Mucosa of rectum (tissue), 2 donors: ENCODE measurements around the gene SRRM3.
"Not testable (repeated sequence)": the region's sequence is repeated elsewhere in the genome, so short reads cannot be mapped to it uniquely, and the experiment has no call there.

Experiments used
- H3K27ac ChIP-seq, 2 donors: one replicate each; pipeline ENCODE4 v1.7.0; 2013; ENCODE audit warnings: inconsistent platforms in 2 of 2, low read depth in 2 of 2, low read length in 2 of 2
- H3K27me3 ChIP-seq, 2 donors: one replicate each; pipeline ENCODE4 v1.7.0; 2013; ENCODE audit warnings: low read length in 2 of 2; ENCODE audit not compliant: control insufficient read depth in 2 of 2, insufficient read depth in 2 of 2
- H3K36me3 ChIP-seq, 2 donors: one replicate each; pipeline ENCODE4 v1.7.0; 2013; ENCODE audit warnings: low read length in 2 of 2; ENCODE audit not compliant: control insufficient read depth in 2 of 2, insufficient read depth in 2 of 2
- H3K4me1 ChIP-seq, 2 donors: one replicate each; pipeline ENCODE4 v1.7.0; 2013; ENCODE audit warnings: low read length in 2 of 2, mild to moderate bottlenecking in 1 of 2; ENCODE audit not compliant: control insufficient read depth in 2 of 2, insufficient read depth in 2 of 2
- H3K4me3 ChIP-seq, 2 donors: one replicate each; pipeline ENCODE4 v1.7.0; 2013; ENCODE audit warnings: low read length in 2 of 2
- H3K9ac ChIP-seq, 2 donors: one replicate each; pipeline ENCODE4 v1.7.0; 2013; ENCODE audit warnings: low read length in 2 of 2, low read depth in 1 of 2, mild to moderate bottlenecking in 1 of 2
- H3K9me3 ChIP-seq, 2 donors: one replicate each; pipeline ENCODE4 v1.7.0; 2013; ENCODE audit warnings: low read length in 2 of 2; ENCODE audit not compliant: control insufficient read depth in 2 of 2
- donor health status: healthy.
- donor health status: Normal muscosa, but diverticular disease.

SRRM3 gene

GRCh38 chr7:76308874-76309273 is 107.2 kb downstream of the SRRM3 start:
- H3K9ac ChIP-seq, H3K27me3 ChIP-seq, H3K27ac ChIP-seq: not testable (repeated sequence)

GRCh38 chr7:76309341-76310101 is 107.8 kb downstream of the SRRM3 start:
- H3K9me3 ChIP-seq, H3K27me3 ChIP-seq, H3K4me3 ChIP-seq, H3K9ac ChIP-seq, H3K27ac ChIP-seq, H3K36me3 ChIP-seq: not testable (repeated sequence)
- H3K4me1 ChIP-seq, result peaks cover 12 to 13% of the 10 kb centered on the region in 2 donors

More at GRCh38 chr7:76308874-76309273, 107.2 kb downstream of the SRRM3 start:
- not testable (repeated sequence) for H3K36me3 ChIP-seq, H3K9me3 ChIP-seq, H3K4me3 ChIP-seq
- peaks cover 9 to 12% of the 10 kb centered on the region in 2 donors for H3K4me1 ChIP-seq

DNA sequence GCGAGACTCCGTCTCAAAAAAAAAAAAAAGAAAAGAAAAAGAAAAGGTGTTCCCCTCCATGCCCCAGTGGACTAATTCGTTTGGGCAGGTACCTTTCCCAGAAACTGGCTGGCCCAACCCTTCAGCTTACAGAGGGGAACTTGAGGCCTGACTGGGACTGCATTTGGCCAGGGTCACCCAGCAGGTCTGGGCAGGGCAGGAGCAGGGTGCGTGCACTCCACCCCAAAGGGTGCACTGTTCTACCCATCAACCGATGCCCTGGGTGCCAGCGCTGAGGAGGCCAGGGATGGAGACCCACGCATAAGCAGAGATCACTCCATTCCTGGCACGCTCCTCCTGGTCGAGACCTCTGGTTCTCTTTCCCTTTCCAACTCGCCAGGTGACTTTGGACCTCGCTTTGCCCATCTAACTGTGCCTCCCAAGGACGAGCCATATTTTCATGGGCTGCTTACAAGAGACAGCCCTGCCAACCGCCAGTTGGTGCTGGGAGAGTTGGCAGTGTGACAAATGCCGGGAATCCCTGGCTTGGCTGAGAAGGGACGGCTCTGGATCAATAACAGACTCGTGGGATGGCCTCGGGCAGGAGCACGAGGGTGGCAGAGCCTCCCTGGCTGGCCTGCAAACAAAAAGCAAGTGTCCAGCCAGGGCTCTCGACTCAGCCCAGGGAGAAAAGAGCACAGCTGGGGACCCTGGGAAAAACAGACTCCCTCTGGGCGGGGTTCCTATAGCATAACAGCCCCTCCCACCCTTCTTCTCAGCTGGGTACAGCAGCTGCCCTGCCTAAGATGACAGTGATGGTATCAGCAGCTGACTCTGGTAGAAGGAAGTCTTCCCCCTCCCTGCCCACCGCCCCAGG is 108.6 kb downstream of the SRRM3 start:
- Histone ChIP-seq H3K4me3 (no peak overlapping the region), H3K36me3 (no peaks in the 10 kb centered on the region), H3K4me1 (peaks cover 12 to 13% of the 10 kb centered on the region in 2 donors), H3K27me3 (no peaks in the 10 kb centered on the region), H3K9ac (peak overlapping the region in 1 of 2 donors; percentile 8), H3K27ac (peak overlapping the region; percentile 23 to 40), H3K9me3 (no peaks in the 10 kb centered on the region)

- peaks cover 11 to 13% of the 10 kb centered on the region in 2 donors for H3K4me1 ChIP-seq
Measured at GRCh38 chr7:76311838-76312237, 110.1 kb downstream of the SRRM3 start.

GRCh38 chr7:76314042-76314721 is 112.5 kb downstream of the SRRM3 start:
- H3K27me3 ChIP-seq, result no peaks in the 10 kb centered on the region
- H3K4me1 ChIP-seq, result peaks cover 20% of the 10 kb centered on the region in 2 donors
- H3K27ac ChIP-seq, result no peak overlapping the region
- H3K9ac ChIP-seq, result no peak overlapping the region
- no peaks in the 10 kb centered on the region for H3K36me3 ChIP-seq
- H3K9me3 ChIP-seq, result no peaks in the 10 kb centered on the region
- H3K4me3 ChIP-seq, result no peak overlapping the region

More at GRCh38 chr7:76311838-76312237, 110.1 kb downstream of the SRRM3 start:
- H3K4me3 ChIP-seq, H3K9me3 ChIP-seq, H3K36me3 ChIP-seq, H3K27me3 ChIP-seq, H3K27ac ChIP-seq, H3K9ac ChIP-seq: not testable (repeated sequence)

GRCh38 chr7:76314740-76315139 is 113.0 kb downstream of the SRRM3 start:
- H3K36me3 ChIP-seq, H3K27ac ChIP-seq, H3K4me3 ChIP-seq, H3K27me3 ChIP-seq, H3K9ac ChIP-seq, H3K9me3 ChIP-seq: not testable (repeated sequence)
- peaks cover 20 to 22% of the 10 kb centered on the region in 2 donors for H3K4me1 ChIP-seq

DNA sequence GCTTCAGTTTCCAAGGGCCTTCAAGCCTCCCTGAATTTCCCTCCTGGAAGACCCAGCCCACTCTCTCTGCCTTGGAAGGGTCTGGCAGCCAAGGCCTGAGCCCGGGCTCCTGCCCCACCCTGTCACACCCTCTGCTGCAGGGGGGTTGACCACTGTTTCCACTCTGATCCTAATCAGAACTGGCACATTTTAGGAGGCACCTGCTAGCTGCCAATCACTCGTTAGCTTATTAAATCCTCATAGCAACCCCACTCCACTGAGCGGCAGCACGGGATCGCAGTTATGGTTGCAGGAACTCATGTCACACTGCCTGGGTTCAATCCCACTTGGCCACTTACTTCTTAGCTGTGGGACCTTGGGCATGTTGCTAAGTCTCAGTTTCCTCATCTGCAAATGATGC is 113.7 kb downstream of the SRRM3 start:
- no peak overlapping the region for H3K9ac ChIP-seq
- H3K27me3 ChIP-seq, result no peaks in the 10 kb centered on the region
- no peaks in the 10 kb centered on the region for H3K36me3 ChIP-seq
- no peak overlapping the region for H3K27ac ChIP-seq
- H3K9me3 ChIP-seq, result no peaks in the 10 kb centered on the region
- H3K4me1 ChIP-seq, result peaks cover 18 to 20% of the 10 kb centered on the region in 2 donors
- no peak overlapping the region for H3K4me3 ChIP-seq

DNA sequence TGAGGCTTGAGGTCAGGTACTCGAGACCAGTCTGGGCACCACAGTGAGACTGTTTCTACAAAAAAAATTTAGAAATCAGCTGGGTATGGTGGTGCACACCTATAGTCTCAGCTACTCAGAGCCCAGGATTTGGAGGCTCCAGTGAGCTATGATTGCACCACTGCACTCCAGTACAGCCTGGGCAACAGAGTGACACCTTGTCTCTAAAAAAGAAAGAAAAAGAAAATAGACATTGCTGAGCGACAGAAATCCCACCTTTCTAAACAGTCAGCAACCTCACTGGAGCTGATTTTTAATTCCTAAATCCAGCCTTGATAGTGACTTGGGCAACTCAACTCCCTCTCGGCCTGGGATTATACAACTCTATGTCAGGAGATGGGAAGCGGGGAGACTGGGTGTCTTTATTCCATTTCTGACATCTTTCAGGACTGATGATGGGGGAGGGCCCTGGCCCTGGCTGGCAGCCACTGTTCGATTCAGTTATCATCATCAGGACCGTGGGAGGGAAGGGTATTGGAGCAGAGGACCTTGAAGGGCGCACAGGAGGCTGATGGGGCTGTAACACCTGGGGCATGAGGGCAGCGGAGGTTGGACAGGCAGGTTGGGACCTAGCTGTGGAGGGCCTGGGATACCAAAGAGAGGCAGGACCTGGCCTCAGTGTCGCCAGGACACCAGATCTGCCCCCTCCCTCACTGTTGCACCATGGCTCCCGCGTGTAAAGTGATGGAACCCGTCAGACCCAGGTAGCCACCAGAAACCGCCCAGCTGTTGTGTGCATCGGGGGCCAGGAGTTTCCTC is 115.5 kb downstream of the SRRM3 start:
- peak overlapping the region; percentile 96 to 97 for H3K27ac ChIP-seq
- peak overlapping the region; percentile 88 to 93 for H3K9ac ChIP-seq
- peak overlapping the region; percentile 89 to 91 for H3K4me3 ChIP-seq
- peaks cover 13 to 16% of the 10 kb centered on the region in 2 donors for H3K4me1 ChIP-seq
- no peaks in the 10 kb centered on the region for H3K36me3 ChIP-seq
- no peaks in the 10 kb centered on the region for H3K27me3 ChIP-seq
- no peaks in the 10 kb centered on the region for H3K9me3 ChIP-seq

- H3K9ac ChIP-seq, result peak overlapping the region; percentile 93 to 95
- peak overlapping the region; percentile 96 to 97 for H3K27ac ChIP-seq
- no peaks in the 10 kb centered on the region for H3K36me3 ChIP-seq
- no peaks in the 10 kb centered on the region for H3K27me3 ChIP-seq
- H3K4me3 ChIP-seq, result peak overlapping the region; percentile 89 to 91
- H3K9me3 ChIP-seq, result no peaks in the 10 kb centered on the region
- H3K4me1 ChIP-seq, result peaks cover 13 to 16% of the 10 kb centered on the region in 2 donors
Measured at GRCh38 chr7:76317782-76318487, 116.2 kb downstream of the SRRM3 start.
